Peyer's patch (tissue), 4 donors: ENCODE results near the gene ELAVL4.

Experiments used
- POLR2A ChIP-seq, 2 donors: fragments of 450-650 bp; IDR thresholded peaks; one replicate each; pipeline ENCODE4 v1.5.1; 2017; ENCODE audit warnings: antibody characterized with exemption in 2 of 2, mild to moderate bottlenecking in 2 of 2, moderate library complexity in 2 of 2
- TF ChIP-seq, protein P1 (sequence below), 6 experiments: fragments of 450-650 bp in 4 of 6; fragments of 200-600 bp in 2 of 6; sonication (generic) in 1 of 6; IDR thresholded peaks; one replicate each; pipeline ENCODE4 v1.5.1; 2017 to 2019; ENCODE audit warnings: antibody characterized with exemption in 6 of 6, mild to moderate bottlenecking in 3 of 6, moderate library complexity in 1 of 6

GRCh38 chr1:50148142-50148923 is 39.6 kb downstream of the ELAVL4 start:
- TF ChIP-seq, protein P1, sequence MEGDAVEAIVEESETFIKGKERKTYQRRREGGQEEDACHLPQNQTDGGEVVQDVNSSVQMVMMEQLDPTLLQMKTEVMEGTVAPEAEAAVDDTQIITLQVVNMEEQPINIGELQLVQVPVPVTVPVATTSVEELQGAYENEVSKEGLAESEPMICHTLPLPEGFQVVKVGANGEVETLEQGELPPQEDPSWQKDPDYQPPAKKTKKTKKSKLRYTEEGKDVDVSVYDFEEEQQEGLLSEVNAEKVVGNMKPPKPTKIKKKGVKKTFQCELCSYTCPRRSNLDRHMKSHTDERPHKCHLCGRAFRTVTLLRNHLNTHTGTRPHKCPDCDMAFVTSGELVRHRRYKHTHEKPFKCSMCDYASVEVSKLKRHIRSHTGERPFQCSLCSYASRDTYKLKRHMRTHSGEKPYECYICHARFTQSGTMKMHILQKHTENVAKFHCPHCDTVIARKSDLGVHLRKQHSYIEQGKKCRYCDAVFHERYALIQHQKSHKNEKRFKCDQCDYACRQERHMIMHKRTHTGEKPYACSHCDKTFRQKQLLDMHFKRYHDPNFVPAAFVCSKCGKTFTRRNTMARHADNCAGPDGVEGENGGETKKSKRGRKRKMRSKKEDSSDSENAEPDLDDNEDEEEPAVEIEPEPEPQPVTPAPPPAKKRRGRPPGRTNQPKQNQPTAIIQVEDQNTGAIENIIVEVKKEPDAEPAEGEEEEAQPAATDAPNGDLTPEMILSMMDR (IDR thresholded peaks at IDR 0.05), result no peak
- no peak for TF ChIP-seq POLR2A (IDR thresholded peaks at IDR 0.05)
